HL-60 (cell line): Measurements from ENCODE around the gene FGF18.

Source experiments
- DNase-seq, 2 experiments: peaks; one replicate each; pipeline ENCODE4 v3.0.0-alpha.2; 2010 to 2020; ENCODE audit warnings: low read depth in 1 of 2, low spot score in 1 of 2
- H3K27ac ChIP-seq: fragments of 250-450 bp; sonication (Bioruptor Pico); replicated peaks from 2 replicates; pipeline ENCODE4 v1.5.1; 2020; ENCODE audit warnings: mild to moderate bottlenecking, moderate library complexity
- H3K27me3 ChIP-seq: fragments of 250-450 bp; sonication (Bioruptor Pico); 2 replicates; pipeline ENCODE4 v1.5.1; 2021; ENCODE audit warnings: mild to moderate bottlenecking, moderate library complexity; ENCODE audit not compliant: insufficient read depth, poor library complexity, severe bottlenecking
- H3K4me3 ChIP-seq: replicated peaks from 2 replicates; pipeline ENCODE4 v1.5.1; 2011; ENCODE audit warnings: mild to moderate bottlenecking, control low read depth, low read length; ENCODE audit not compliant: insufficient read depth
- GABPA ChIP-seq: IDR thresholded peaks from 2 replicates; pipeline ENCODE4 v1.6.1; 2012; ENCODE audit warnings: low read depth
- POLR2AphosphoS5 ChIP-seq: IDR thresholded peaks from 2 replicates; pipeline ENCODE4 v1.6.1; 2012; ENCODE audit warnings: low read depth
- SPI1 ChIP-seq: IDR thresholded peaks from 2 replicates; pipeline ENCODE4 v1.6.1; 2012; ENCODE audit warnings: low read depth, mild to moderate bottlenecking, borderline replicate concordance
- TF ChIP-seq, protein P1 (sequence below): IDR thresholded peaks from one replicate; pipeline ENCODE4 v1.5.1; 2011; ENCODE audit warnings: low read length, control low read depth, inconsistent platforms; ENCODE audit not compliant: insufficient read depth
- TF ChIP-seq, protein P2 (sequence below): IDR thresholded peaks from 2 replicates; pipeline ENCODE4 v1.6.1; 2012; ENCODE audit warnings: low read depth; ENCODE audit not compliant: insufficient replicate concordance

The FGF18 gene

DNA sequence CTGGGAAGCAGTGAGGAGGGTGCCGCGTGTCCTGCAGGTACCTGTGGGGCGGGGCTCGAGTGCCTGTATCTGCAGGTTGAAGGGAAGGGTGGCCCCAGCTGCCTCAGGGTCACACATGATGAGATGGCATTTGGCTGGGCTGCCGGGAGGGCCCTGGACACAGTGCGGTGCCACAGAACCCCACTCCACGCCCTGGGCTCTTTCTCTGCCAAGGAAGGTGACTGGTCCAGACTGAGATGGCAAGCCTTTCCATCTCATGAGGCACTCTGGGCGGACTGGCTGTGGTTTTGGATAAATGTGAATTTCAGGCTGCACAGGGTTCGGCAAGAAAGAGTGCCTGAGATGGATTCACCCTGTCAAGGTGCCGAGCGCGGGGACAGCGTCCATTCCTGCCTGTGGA is 69.4 kb downstream of the FGF18 start:
- Histone ChIP-seq H3K4me3 (no peak overlapping the region), H3K27me3 (no peaks in the 10 kb centered on the region)
- TF ChIP-seq, protein P1, sequence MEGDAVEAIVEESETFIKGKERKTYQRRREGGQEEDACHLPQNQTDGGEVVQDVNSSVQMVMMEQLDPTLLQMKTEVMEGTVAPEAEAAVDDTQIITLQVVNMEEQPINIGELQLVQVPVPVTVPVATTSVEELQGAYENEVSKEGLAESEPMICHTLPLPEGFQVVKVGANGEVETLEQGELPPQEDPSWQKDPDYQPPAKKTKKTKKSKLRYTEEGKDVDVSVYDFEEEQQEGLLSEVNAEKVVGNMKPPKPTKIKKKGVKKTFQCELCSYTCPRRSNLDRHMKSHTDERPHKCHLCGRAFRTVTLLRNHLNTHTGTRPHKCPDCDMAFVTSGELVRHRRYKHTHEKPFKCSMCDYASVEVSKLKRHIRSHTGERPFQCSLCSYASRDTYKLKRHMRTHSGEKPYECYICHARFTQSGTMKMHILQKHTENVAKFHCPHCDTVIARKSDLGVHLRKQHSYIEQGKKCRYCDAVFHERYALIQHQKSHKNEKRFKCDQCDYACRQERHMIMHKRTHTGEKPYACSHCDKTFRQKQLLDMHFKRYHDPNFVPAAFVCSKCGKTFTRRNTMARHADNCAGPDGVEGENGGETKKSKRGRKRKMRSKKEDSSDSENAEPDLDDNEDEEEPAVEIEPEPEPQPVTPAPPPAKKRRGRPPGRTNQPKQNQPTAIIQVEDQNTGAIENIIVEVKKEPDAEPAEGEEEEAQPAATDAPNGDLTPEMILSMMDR: no peak
- TF ChIP-seq, protein P2, sequence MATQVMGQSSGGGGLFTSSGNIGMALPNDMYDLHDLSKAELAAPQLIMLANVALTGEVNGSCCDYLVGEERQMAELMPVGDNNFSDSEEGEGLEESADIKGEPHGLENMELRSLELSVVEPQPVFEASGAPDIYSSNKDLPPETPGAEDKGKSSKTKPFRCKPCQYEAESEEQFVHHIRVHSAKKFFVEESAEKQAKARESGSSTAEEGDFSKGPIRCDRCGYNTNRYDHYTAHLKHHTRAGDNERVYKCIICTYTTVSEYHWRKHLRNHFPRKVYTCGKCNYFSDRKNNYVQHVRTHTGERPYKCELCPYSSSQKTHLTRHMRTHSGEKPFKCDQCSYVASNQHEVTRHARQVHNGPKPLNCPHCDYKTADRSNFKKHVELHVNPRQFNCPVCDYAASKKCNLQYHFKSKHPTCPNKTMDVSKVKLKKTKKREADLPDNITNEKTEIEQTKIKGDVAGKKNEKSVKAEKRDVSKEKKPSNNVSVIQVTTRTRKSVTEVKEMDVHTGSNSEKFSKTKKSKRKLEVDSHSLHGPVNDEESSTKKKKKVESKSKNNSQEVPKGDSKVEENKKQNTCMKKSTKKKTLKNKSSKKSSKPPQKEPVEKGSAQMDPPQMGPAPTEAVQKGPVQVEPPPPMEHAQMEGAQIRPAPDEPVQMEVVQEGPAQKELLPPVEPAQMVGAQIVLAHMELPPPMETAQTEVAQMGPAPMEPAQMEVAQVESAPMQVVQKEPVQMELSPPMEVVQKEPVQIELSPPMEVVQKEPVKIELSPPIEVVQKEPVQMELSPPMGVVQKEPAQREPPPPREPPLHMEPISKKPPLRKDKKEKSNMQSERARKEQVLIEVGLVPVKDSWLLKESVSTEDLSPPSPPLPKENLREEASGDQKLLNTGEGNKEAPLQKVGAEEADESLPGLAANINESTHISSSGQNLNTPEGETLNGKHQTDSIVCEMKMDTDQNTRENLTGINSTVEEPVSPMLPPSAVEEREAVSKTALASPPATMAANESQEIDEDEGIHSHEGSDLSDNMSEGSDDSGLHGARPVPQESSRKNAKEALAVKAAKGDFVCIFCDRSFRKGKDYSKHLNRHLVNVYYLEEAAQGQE: no peak
- TF ChIP-seq SPI1 (no peak), GABPA (no peak), POLR2AphosphoS5 (no peak)

DNA sequence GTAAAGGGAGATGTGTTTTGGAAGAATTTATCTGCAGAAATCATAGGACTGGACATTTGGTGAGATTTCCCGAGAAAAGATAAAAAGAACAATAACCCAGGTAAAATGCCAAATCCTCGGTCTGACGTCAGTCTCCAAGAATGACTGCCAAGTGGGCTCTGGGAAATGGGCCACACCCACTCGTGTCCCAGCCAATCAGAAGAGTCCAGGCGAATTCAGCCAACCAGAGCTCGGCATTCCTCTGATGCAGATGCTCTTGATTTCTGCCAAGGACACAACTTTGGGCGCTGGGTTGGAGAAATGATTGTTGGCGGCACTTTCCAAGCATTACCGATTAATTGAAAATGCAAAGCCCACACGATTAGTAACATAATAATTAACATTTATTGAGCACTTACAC is 73.3 kb downstream of the FGF18 start:
- no peak for DNase-seq
- Histone ChIP-seq H3K4me3 (no peak overlapping the region), H3K27me3 (no peaks in the 10 kb centered on the region), H3K27ac (no peak overlapping the region)
- TF ChIP-seq POLR2AphosphoS5: no peak
- TF ChIP-seq, protein P2: no peak
- TF ChIP-seq GABPA: no peak
- TF ChIP-seq, protein P1: no peak
- no peak for TF ChIP-seq SPI1

More for the DNA sequence above, 69.4 kb downstream of the FGF18 start:
- no peak overlapping the region for H3K27ac ChIP-seq
- no peak for DNase-seq

DNA sequence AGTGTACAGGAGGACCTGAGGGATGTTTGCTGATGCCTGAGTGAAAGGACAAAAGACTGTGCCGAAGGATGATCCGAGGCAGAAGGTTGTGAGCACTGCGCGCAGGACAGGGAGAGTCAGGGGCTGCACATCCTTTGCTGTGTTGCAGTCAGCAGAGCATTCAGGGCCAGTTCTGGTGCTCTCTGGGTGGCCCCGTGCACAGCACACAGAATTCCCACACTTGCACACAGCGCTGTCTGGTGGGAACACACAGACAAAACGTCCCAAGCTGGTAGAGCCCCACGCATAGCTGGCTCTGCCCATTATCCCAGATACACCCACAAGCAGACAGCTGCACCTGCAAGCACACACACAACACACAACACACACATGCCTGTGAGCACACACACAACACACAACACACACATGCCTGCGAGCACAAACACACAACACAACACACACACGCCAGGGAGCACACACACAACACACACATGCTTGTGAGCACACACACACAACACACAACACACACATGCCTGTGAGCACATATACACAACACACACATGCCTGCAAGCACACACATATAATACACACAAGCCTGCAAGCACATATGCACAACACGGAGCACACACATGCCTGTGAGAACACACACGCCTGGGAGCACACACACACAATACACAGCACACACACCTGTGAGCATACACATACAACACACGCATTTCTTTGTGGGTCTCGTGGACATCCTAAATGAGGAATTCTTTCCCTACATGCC is 74.4 kb downstream of the FGF18 start:
- no peak overlapping the region for H3K4me3 ChIP-seq
- H3K27ac ChIP-seq: no peak overlapping the region
- DNase-seq: no peak
- no peaks in the 10 kb centered on the region for H3K27me3 ChIP-seq
- TF ChIP-seq, protein P2: no peak
- TF ChIP-seq POLR2AphosphoS5 (no peak), GABPA (no peak), SPI1 (no peak)
- TF ChIP-seq, protein P1: no peak
